GM12875 (cell line): ENCODE data around the gene C12orf43.

Experiments used
- H3K4me3 ChIP-seq: one replicate; pipeline ENCODE4 v1.5.1; 2011; ENCODE audit warnings: low read depth, low read length, control low read depth
- TF ChIP-seq, protein P1 (sequence below): IDR thresholded peaks from 2 replicates; pipeline ENCODE4 v1.5.1; 2011; ENCODE audit warnings: low read depth, mild to moderate bottlenecking, control low read depth, inconsistent platforms, low read length, moderate library complexity, borderline replicate concordance; ENCODE audit not compliant: insufficient read depth

C12orf43 gene

DNA sequence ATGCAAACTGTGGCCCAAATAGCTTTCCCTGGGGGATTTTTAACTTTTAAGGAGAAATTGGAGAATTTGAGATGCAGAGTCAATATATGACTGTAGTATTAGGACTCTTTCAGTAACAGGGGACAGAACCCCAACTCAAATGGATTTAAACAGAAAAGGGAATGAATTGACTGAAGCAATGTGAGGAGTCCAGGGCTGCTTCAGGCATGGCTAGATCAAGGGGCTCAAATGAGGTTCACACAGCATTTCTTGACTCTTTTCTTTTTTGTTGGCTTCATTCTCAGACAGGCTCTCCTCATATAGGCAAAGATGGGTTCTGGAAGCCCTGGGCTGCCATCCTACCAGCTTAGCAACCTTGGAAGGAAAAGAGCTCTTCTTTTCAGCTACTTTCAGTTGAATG is 24.3 kb downstream of the C12orf43 start:
- no peak overlapping the region for H3K4me3 ChIP-seq
- TF ChIP-seq, protein P1, sequence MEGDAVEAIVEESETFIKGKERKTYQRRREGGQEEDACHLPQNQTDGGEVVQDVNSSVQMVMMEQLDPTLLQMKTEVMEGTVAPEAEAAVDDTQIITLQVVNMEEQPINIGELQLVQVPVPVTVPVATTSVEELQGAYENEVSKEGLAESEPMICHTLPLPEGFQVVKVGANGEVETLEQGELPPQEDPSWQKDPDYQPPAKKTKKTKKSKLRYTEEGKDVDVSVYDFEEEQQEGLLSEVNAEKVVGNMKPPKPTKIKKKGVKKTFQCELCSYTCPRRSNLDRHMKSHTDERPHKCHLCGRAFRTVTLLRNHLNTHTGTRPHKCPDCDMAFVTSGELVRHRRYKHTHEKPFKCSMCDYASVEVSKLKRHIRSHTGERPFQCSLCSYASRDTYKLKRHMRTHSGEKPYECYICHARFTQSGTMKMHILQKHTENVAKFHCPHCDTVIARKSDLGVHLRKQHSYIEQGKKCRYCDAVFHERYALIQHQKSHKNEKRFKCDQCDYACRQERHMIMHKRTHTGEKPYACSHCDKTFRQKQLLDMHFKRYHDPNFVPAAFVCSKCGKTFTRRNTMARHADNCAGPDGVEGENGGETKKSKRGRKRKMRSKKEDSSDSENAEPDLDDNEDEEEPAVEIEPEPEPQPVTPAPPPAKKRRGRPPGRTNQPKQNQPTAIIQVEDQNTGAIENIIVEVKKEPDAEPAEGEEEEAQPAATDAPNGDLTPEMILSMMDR: no peak

- TF ChIP-seq, protein P1: no peak
- H3K4me3 ChIP-seq: no peak overlapping the region
Observed at GRCh38 chr12:120990487-120991055, 25.7 kb downstream of the C12orf43 start.

DNA sequence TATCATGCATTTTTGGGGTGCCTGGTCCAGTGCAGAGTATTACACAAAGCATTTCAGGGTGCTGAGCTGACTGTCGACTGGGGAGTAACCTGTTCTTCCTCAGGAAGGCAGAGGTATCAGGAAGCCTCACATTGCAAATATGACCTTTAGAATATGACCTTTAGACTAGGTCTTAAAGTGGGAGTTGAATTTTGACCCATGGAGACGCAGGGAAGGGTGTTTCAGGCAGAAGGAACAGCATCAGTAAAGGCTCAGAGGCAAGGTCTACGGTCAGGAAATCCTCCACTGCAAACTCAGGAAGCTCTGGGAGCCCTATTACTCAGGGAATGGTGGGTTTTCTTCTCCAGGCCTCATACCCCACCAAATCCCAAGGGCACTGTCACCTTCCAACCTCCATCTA is 26.6 kb downstream of the C12orf43 start:
- TF ChIP-seq, protein P1: no peak
- H3K4me3 ChIP-seq: no peak overlapping the region

DNA sequence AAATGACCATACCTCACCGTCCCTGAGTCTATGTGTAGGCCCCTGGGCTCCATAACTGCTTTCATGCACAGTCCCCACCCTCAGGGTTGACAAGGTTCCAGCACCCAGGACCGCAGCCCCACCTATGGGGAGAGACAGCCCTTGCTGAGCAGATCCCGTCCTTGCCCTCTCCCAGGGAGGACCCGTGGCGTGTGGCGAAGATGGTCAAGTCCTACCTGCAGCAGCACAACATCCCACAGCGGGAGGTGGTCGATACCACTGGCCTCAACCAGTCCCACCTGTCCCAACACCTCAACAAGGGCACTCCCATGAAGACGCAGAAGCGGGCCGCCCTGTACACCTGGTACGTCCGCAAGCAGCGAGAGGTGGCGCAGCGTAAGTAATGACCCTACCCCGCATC is 27.6 kb downstream of the C12orf43 start:
- H3K4me3 ChIP-seq: no peak overlapping the region
- TF ChIP-seq, protein P1: no peak

GRCh38 chr12:120988234-120988633 is 28.1 kb downstream of the C12orf43 start:
- no peak overlapping the region for H3K4me3 ChIP-seq
- TF ChIP-seq, protein P1: no peak

DNA sequence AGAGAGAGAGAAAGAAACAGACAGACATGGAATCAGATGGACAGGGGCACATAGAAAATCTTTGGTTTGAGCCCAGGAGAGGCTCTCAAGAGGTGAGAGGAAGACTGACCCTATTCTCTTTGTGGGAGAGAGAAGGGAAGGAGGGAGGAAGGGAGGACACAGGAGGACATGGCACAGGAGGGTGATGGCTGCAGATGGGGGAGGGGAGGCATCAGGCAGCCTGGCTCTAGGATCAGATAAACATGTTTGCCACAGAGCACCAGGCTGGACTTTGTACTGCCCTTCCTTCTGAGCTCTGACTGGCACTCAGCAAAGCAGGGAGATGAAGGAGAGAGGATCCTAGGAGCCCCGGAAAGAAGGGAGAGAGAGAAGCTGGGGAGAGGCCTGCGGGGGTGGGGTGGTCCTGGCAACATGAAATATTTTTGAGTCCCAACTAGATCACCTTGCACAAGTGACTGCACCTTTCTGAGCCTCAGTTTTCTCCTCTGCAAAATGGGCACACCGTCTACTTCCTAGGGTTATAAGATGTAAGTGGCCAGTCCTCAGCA is 31.9 kb downstream of the C12orf43 start:
- H3K4me3 ChIP-seq: no peak overlapping the region
- TF ChIP-seq, protein P1: no peak

DNA sequence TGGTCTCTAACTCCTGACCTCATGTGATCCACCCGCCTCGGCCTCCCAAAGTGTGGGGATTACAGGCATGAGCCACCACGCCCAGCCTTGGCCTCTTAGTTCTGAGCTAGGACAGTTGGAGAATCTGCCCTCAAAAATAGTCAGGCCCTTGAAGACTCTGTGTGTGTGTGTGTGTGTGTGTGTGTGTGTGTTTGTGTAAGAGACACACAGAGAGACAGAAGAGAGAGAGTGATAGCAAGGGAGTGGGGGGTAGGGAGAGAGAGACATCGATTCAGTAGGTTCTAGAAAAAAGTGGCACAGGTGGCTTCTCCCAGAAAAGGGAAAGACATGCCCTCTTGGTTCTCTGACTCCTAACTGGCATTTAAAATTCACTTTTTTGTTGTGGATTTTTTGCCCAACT is 32.5 kb downstream of the C12orf43 start:
- H3K4me3 ChIP-seq: no peak overlapping the region
- TF ChIP-seq, protein P1: no peak
